Activated CD4-positive, alpha-beta T cell treated with anti-CD3 and anti-CD28 coated beads, Interleukin-2, amount 10 ng/mL, durations not matched to agents 7 days and 5 days (primary cell): ENCODE data around the gene NEU3. TPM values are rescaled to one million over a fixed set of nuclear protein-coding genes. Genes with fewer than 3 reads are reported as not detected.
"Not testable (repeated sequence)": the region's sequence is repeated elsewhere in the genome, so short reads cannot be mapped to it uniquely, and the experiment has no call there.

Experiments used
- CTCF ChIA-PET: fragments of 350-600 bp; sonication (Branson Sonifier 250); formaldehyde crosslinking; loops from one replicate; lab custom pipeline; 2021; ENCODE audit warnings: antibody characterized with exemption; lab: Charles Lee
- POLR2A ChIA-PET: fragments of 350-600 bp; sonication (Branson Sonifier 250); formaldehyde crosslinking; loops from one replicate; lab custom pipeline; 2021; ENCODE audit warnings: antibody characterized with exemption; lab: Charles Lee
- DNase-seq: peaks from one replicate; pipeline ENCODE4 v3.0.0-alpha.2; 2020
- H3K27ac Mint-ChIP-seq: one replicate; pipeline ENCODE4 v1.8.0; 2021; ENCODE audit warnings: mild to moderate bottlenecking, moderate library complexity, mixed read lengths
- H3K27me3 Mint-ChIP-seq: one replicate; pipeline ENCODE4 v1.8.0; 2021; ENCODE audit warnings: mixed read lengths
- H3K36me3 Mint-ChIP-seq: one replicate; pipeline ENCODE4 v1.8.0; 2021; ENCODE audit warnings: low read depth, mixed read lengths
- H3K4me1 Mint-ChIP-seq: one replicate; pipeline ENCODE4 v1.8.0; 2021; ENCODE audit warnings: mixed read lengths
- H3K4me3 Mint-ChIP-seq: one replicate; pipeline ENCODE4 v1.8.0; 2021; ENCODE audit warnings: mild to moderate bottlenecking, moderate library complexity, mixed read lengths
- H3K9me3 Mint-ChIP-seq: one replicate; pipeline ENCODE4 v1.8.0; 2021; ENCODE audit warnings: mixed read lengths
- total RNA-seq, 2 experiments: library from RNA; stranded (reverse); gene quantifications; one replicate each; pipeline ENCODE4 v1.2.3, GENCODE V29; 2021

Gene NEU3
- total RNA-seq, 2 experiments from 2014 or later = 10.9 to 12.5 TPM

GRCh38 chr11:74990941-74991340 lies 2.2 kb downstream of the NEU3 start:
- DNase-seq = no peak
- H3K4me1 Mint-ChIP-seq = peaks cover 28% of the 10 kb centered on the region
- no peaks in the 10 kb centered on the region for H3K9me3 Mint-ChIP-seq
- H3K27ac Mint-ChIP-seq = no peak overlapping the region
- CTCF ChIA-PET = no interaction called here
- H3K36me3 Mint-ChIP-seq = peaks cover 4% of the 10 kb centered on the region
- POLR2A ChIA-PET = no interaction called here
- no peaks in the 10 kb centered on the region for H3K27me3 Mint-ChIP-seq
- H3K4me3 Mint-ChIP-seq = no peak overlapping the region

GRCh38 chr11:74992852-74993251 lies 4.1 kb downstream of the NEU3 start:
- H3K4me1 Mint-ChIP-seq = peaks cover 28% of the 10 kb centered on the region
- no peak for DNase-seq
- ChIA-PET CTCF (interaction anchor here (1.4 kb wide), 1 partner anchor 11 kb away, joined by 3 read pairs; no protein-coding TSS in a partner anchor), POLR2A (no interaction called here)
- H3K4me3 Mint-ChIP-seq = no peak overlapping the region
- no peaks in the 10 kb centered on the region for H3K9me3 Mint-ChIP-seq
- no peaks in the 10 kb centered on the region for H3K27me3 Mint-ChIP-seq
- no peak overlapping the region for H3K27ac Mint-ChIP-seq
- H3K36me3 Mint-ChIP-seq = peaks cover 11% of the 10 kb centered on the region

GRCh38 chr11:75000975-75001354 lies 12.2 kb downstream of the NEU3 start:
- ChIA-PET POLR2A (no interaction called here), CTCF (interaction anchor here (0.7 to 3.9 kb wide), 2 partner anchors 21 to 204 kb away, joined by 4 to 16 read pairs; no protein-coding TSS in a partner anchor)
- H3K27me3 Mint-ChIP-seq = no peaks in the 10 kb centered on the region
- H3K4me3 Mint-ChIP-seq = no peak overlapping the region
- H3K9me3 Mint-ChIP-seq = no peaks in the 10 kb centered on the region
- H3K4me1 Mint-ChIP-seq = peaks cover 6% of the 10 kb centered on the region
- DNase-seq = no peak
- H3K36me3 Mint-ChIP-seq = peaks cover 32% of the 10 kb centered on the region
- H3K27ac Mint-ChIP-seq = no peak overlapping the region

GRCh38 chr11:75001686-75002085 lies 13.0 kb downstream of the NEU3 start:
- DNase-seq = no peak
- no peaks in the 10 kb centered on the region for H3K27me3 Mint-ChIP-seq
- no peaks in the 10 kb centered on the region for H3K9me3 Mint-ChIP-seq
- ChIA-PET POLR2A (no interaction called here), CTCF (interaction anchor here (0.7 to 3.9 kb wide), 3 partner anchors 12 to 203 kb away, joined by 4 to 16 read pairs (median 4); partner anchors contain the start of gene NEU3)
- H3K4me1 Mint-ChIP-seq = peaks cover 6% of the 10 kb centered on the region
- no peak overlapping the region for H3K27ac Mint-ChIP-seq
- peaks cover 31% of the 10 kb centered on the region for H3K36me3 Mint-ChIP-seq
- H3K4me3 Mint-ChIP-seq = no peak overlapping the region

- Mint-ChIP-seq H3K27ac (no peak overlapping the region), H3K27me3 (no peaks in the 10 kb centered on the region), H3K4me1 (peaks cover 6% of the 10 kb centered on the region), H3K36me3 (peaks cover 37% of the 10 kb centered on the region), H3K4me3 (no peak overlapping the region), H3K9me3 (no peaks in the 10 kb centered on the region)
- CTCF ChIA-PET = interaction anchor here (1.5 to 3.9 kb wide), 2 partner anchors 13 to 20 kb away, joined by 4 to 16 read pairs; partner anchors contain the start of gene NEU3
- no peak for DNase-seq
- POLR2A ChIA-PET = no interaction called here
These were observed 13.8 kb downstream of the NEU3 start for GRCh38 chr11:75002516-75002915.

GRCh38 chr11:75004215-75004614 lies 15.5 kb downstream of the NEU3 start:
- H3K4me1 Mint-ChIP-seq = peaks cover 6% of the 10 kb centered on the region
- no peak overlapping the region for H3K4me3 Mint-ChIP-seq
- no peaks in the 10 kb centered on the region for H3K27me3 Mint-ChIP-seq
- H3K9me3 Mint-ChIP-seq = no peaks in the 10 kb centered on the region
- DNase-seq = no peak
- H3K36me3 Mint-ChIP-seq = peaks cover 34% of the 10 kb centered on the region
- CTCF ChIA-PET = interaction anchor here (0.7 to 1.2 kb wide), 3 partner anchors 11 to 18 kb away, joined by 3 read pairs; no protein-coding TSS in a partner anchor
- H3K27ac Mint-ChIP-seq = no peak overlapping the region
- POLR2A ChIA-PET = no interaction called here

GRCh38 chr11:75011357-75011756 lies 22.6 kb downstream of the NEU3 start:
- H3K4me1 Mint-ChIP-seq = no peaks in the 10 kb centered on the region
- ChIA-PET POLR2A (no interaction called here), CTCF (interaction anchor here (0.7 to 1.0 kb wide), 3 partner anchors 12 to 285 kb away, joined by 3 read pairs; no protein-coding TSS in a partner anchor)
- no peak overlapping the region for H3K27ac Mint-ChIP-seq
- no peaks in the 10 kb centered on the region for H3K9me3 Mint-ChIP-seq
- peaks cover 16% of the 10 kb centered on the region for H3K36me3 Mint-ChIP-seq
- H3K27me3 Mint-ChIP-seq = no peaks in the 10 kb centered on the region
- H3K4me3 Mint-ChIP-seq = no peak overlapping the region
- DNase-seq = no peak

GRCh38 chr11:75011872-75012271 lies 23.1 kb downstream of the NEU3 start:
- Mint-ChIP-seq H3K4me1 (no peaks in the 10 kb centered on the region), H3K36me3 (peaks cover 14% of the 10 kb centered on the region), H3K4me3 (no peak overlapping the region), H3K9me3 (no peaks in the 10 kb centered on the region), H3K27ac (no peak overlapping the region), H3K27me3 (no peaks in the 10 kb centered on the region)
- no peak for DNase-seq
- ChIA-PET CTCF (interaction anchor here (0.7 to 3.0 kb wide), 3 partner anchors 11 to 286 kb away, joined by 3 to 19 read pairs (median 3); no protein-coding TSS in a partner anchor), POLR2A (no interaction called here)

GRCh38 chr11:75013051-75013450 lies 24.3 kb downstream of the NEU3 start:
- ChIA-PET CTCF (interaction anchor here (3.0 kb wide), 1 partner anchor 9 kb away, joined by 19 read pairs; no protein-coding TSS in a partner anchor), POLR2A (no interaction called here)
- no peaks in the 10 kb centered on the region for H3K9me3 Mint-ChIP-seq
- no peaks in the 10 kb centered on the region for H3K27me3 Mint-ChIP-seq
- no peaks in the 10 kb centered on the region for H3K4me1 Mint-ChIP-seq
- H3K36me3 Mint-ChIP-seq = peaks cover 6% of the 10 kb centered on the region
- H3K4me3 Mint-ChIP-seq = no peak overlapping the region
- no peak for DNase-seq
- H3K27ac Mint-ChIP-seq = no peak overlapping the region

GRCh38 chr11:75014129-75014528 lies 25.4 kb downstream of the NEU3 start:
- Mint-ChIP-seq H3K27ac (no peak overlapping the region), H3K4me1 (no peaks in the 10 kb centered on the region), H3K27me3 (no peaks in the 10 kb centered on the region), H3K36me3 (peaks cover 11% of the 10 kb centered on the region), H3K4me3 (no peak overlapping the region), H3K9me3 (peaks cover 6% of the 10 kb centered on the region)
- POLR2A ChIA-PET = no interaction called here
- no peak for DNase-seq
- CTCF ChIA-PET = interaction anchor here (1.9 to 3.0 kb wide), 2 partner anchors 8 to 18 kb away, joined by 6 to 19 read pairs; no protein-coding TSS in a partner anchor

- DNase-seq, H3K27me3 Mint-ChIP-seq, H3K27ac Mint-ChIP-seq, H3K9me3 Mint-ChIP-seq, POLR2A ChIA-PET, H3K4me1 Mint-ChIP-seq, H3K36me3 Mint-ChIP-seq, H3K4me3 Mint-ChIP-seq: not testable (repeated sequence)
- CTCF ChIA-PET = interaction anchor here (0.9 to 1.3 kb wide), 2 partner anchors 121 to 224 kb away, joined by 3 read pairs; no protein-coding TSS in a partner anchor
These were observed 30.5 kb downstream of the NEU3 start for GRCh38 chr11:75019200-75019599.

- H3K4me3 Mint-ChIP-seq, H3K9me3 Mint-ChIP-seq, POLR2A ChIA-PET, DNase-seq, H3K27ac Mint-ChIP-seq, H3K4me1 Mint-ChIP-seq, H3K27me3 Mint-ChIP-seq, H3K36me3 Mint-ChIP-seq: not testable (repeated sequence)
- CTCF ChIA-PET = interaction anchor here (0.6 to 1.1 kb wide), 3 partner anchors 12 to 225 kb away, joined by 3 read pairs; no protein-coding TSS in a partner anchor
These were observed 31.6 kb downstream of the NEU3 start for GRCh38 chr11:75020328-75020727.

- Mint-ChIP-seq H3K36me3 (peaks cover 7% of the 10 kb centered on the region), H3K4me3 (no peak overlapping the region), H3K9me3 (peaks cover 6% of the 10 kb centered on the region), H3K27me3 (no peaks in the 10 kb centered on the region), H3K27ac (no peak overlapping the region), H3K4me1 (no peaks in the 10 kb centered on the region)
- CTCF ChIA-PET = interaction anchor here (0.6 to 2.8 kb wide), 19 partner anchors 9 to 255 kb away, joined by 3 to 19 read pairs (median 4); no protein-coding TSS in a partner anchor
- no peak for DNase-seq
- POLR2A ChIA-PET = no interaction called here
These were observed 33.6 kb downstream of the NEU3 start for GRCh38 chr11:75022296-75022695.
